ENCODE measurements around the gene COX7A2L. TPM values are rescaled to one million over a fixed set of nuclear protein-coding genes. Genes with fewer than 3 reads are reported as not detected.

Gene COX7A2L
- total and polyA plus RNA-seq, 10 of the 15 experiments (the other 5 are each of a cell fraction or from before 2014, with no cell fraction given), result 134 to 532 (median 222) TPM

DNA sequence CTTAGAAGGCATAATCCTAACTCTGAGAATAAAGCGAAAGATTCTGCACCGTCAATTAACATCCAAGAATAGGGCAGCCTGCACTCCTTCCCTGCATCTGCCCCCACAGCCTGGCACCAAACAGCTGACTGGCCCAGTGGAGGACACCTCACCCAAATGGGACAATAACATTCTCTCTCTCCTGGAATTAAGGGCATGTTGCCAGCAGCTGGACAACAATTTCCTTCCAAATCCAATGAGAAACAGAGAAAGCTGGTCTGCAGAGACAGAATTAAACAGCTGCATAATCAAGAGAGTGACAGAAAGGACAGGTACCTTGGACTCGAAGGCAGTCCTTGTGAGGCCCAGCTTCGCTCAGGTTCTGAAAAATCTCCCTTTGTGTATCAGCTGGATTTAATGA, 15.0 kb downstream of the COX7A2L start:
- ChIA-PET POLR2A (no interaction called here), SMC1A (ENCODE audit: uncharacterized antibody, unreplicated experiment) (interaction anchor here (1.4 kb wide), 1 partner anchor 10 kb away, joined by 4 read pairs; no protein-coding TSS in a partner anchor), RAD21 (ENCODE audit: unreplicated experiment) (no interaction called here), CTCF (interaction anchor here (1.9 kb wide), 1 partner anchor 18 kb away, joined by 6 read pairs; no protein-coding TSS in a partner anchor)
- intact Hi-C loops (cut with micrococcal nuclease; ENCODE audit: unreplicated experiment) (no loop called here), in situ Hi-C loops (cut with MboI) (no loop called here)
- Histone ChIP-seq H3K4me1 (ENCODE audit: control insufficient read depth, insufficient read depth, low read length) (no peaks in the 10 kb centered on the region), H3K9ac (ENCODE audit: control insufficient read depth, insufficient read depth, low read length) (no peak overlapping the region), H3K27ac (ENCODE audit: control insufficient read depth, insufficient read depth) (no peak overlapping the region), H3K27me3 (replicated peaks in 1 of 2; ENCODE audit: control insufficient read depth in 2 of 2, insufficient read depth in 2 of 2, low read length in 1 of 2) (no peaks in the 10 kb centered on the region), H2AFZ (ENCODE audit: control insufficient read depth, low read depth, low read length) (no peak overlapping the region), H4K20me1 (ENCODE audit: control insufficient read depth, insufficient read depth) (no peaks in the 10 kb centered on the region), H3K4me2 (ENCODE audit: control insufficient read depth, insufficient read depth) (no peak overlapping the region), H3K9me3 (replicated peaks; ENCODE audit: control insufficient read depth, insufficient read depth, low read length) (no peaks in the 10 kb centered on the region), H3K4me3 (no peak overlapping the region), H3K36me3 (ENCODE audit: control insufficient read depth in 2 of 2, insufficient read depth in 2 of 2, low read length in 1 of 2) (peaks cover 0 to 14% of the 10 kb centered on the region in 2 experiments; a peak in 3 of 4 replicates), H3K79me2 (ENCODE audit: control insufficient read depth, insufficient read depth, low read length) (no peaks in the 10 kb centered on the region; the same call in 1 of the 2 replicates)
- BruUV-seq (replicated peaks), result no TSS peak
- 100% methylated on average over 4 of the region's 4 CpGs for WGBS (ENCODE audit: insufficient coverage, insufficient replicate concordance, low lambda C conversion rate, missing lambda C conversion rate)
- no peak for FAIRE-seq
- ATAC-seq, result no peak
- DNase-seq (ENCODE audit: low read depth, low spot score), result no peak
- no peak for TF ChIP-seq IRF4 (IDR thresholded peaks at IDR 0.05; ENCODE audit: low read depth, low read length)
- TF ChIP-seq, protein P1, sequence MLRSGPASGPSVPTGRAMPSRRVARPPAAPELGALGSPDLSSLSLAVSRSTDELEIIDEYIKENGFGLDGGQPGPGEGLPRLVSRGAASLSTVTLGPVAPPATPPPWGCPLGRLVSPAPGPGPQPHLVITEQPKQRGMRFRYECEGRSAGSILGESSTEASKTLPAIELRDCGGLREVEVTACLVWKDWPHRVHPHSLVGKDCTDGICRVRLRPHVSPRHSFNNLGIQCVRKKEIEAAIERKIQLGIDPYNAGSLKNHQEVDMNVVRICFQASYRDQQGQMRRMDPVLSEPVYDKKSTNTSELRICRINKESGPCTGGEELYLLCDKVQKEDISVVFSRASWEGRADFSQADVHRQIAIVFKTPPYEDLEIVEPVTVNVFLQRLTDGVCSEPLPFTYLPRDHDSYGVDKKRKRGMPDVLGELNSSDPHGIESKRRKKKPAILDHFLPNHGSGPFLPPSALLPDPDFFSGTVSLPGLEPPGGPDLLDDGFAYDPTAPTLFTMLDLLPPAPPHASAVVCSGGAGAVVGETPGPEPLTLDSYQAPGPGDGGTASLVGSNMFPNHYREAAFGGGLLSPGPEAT (IDR thresholded peaks at IDR 0.05; ENCODE audit: low read depth), result no peak
- TF ChIP-seq BRCA1 (IDR thresholded peaks at IDR 0.05; ENCODE audit: low read depth, low read length), result no peak
- TF ChIP-seq, protein P2, sequence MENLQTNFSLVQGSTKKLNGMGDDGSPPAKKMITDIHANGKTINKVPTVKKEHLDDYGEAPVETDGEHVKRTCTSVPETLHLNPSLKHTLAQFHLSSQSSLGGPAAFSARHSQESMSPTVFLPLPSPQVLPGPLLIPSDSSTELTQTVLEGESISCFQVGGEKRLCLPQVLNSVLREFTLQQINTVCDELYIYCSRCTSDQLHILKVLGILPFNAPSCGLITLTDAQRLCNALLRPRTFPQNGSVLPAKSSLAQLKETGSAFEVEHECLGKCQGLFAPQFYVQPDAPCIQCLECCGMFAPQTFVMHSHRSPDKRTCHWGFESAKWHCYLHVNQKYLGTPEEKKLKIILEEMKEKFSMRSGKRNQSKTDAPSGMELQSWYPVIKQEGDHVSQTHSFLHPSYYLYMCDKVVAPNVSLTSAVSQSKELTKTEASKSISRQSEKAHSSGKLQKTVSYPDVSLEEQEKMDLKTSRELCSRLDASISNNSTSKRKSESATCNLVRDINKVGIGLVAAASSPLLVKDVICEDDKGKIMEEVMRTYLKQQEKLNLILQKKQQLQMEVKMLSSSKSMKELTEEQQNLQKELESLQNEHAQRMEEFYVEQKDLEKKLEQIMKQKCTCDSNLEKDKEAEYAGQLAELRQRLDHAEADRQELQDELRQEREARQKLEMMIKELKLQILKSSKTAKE (IDR thresholded peaks at IDR 0.05; ENCODE audit: low read depth, poor library complexity, severe bottlenecking), result no peak
- no peak for TF ChIP-seq HCFC1 (IDR thresholded peaks at IDR 0.05; ENCODE audit: low read length)
- TF ChIP-seq KLF5 (IDR thresholded peaks at IDR 0.05; ENCODE audit: partially characterized antibody), result no peak
- TF ChIP-seq NFIC (IDR thresholded peaks at IDR 0.05; ENCODE audit: low read depth, low read length), result no peak
- no peak for TF ChIP-seq SIX5 (IDR thresholded peaks at IDR 0.05; ENCODE audit: low read depth, low read length, severe bottlenecking)
- TF ChIP-seq, protein P3, sequence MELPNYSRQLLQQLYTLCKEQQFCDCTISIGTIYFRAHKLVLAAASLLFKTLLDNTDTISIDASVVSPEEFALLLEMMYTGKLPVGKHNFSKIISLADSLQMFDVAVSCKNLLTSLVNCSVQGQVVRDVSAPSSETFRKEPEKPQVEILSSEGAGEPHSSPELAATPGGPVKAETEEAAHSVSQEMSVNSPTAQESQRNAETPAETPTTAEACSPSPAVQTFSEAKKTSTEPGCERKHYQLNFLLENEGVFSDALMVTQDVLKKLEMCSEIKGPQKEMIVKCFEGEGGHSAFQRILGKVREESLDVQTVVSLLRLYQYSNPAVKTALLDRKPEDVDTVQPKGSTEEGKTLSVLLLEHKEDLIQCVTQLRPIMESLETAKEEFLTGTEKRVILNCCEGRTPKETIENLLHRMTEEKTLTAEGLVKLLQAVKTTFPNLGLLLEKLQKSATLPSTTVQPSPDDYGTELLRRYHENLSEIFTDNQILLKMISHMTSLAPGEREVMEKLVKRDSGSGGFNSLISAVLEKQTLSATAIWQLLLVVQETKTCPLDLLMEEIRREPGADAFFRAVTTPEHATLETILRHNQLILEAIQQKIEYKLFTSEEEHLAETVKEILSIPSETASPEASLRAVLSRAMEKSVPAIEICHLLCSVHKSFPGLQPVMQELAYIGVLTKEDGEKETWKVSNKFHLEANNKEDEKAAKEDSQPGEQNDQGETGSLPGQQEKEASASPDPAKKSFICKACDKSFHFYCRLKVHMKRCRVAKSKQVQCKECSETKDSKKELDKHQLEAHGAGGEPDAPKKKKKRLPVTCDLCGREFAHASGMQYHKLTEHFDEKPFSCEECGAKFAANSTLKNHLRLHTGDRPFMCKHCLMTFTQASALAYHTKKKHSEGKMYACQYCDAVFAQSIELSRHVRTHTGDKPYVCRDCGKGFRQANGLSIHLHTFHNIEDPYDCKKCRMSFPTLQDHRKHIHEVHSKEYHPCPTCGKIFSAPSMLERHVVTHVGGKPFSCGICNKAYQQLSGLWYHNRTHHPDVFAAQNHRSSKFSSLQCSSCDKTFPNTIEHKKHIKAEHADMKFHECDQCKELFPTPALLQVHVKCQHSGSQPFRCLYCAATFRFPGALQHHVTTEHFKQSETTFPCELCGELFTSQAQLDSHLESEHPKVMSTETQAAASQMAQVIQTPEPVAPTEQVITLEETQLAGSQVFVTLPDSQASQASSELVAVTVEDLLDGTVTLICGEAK (IDR thresholded peaks at IDR 0.05; ENCODE audit: borderline replicate concordance), result no peak
- TF ChIP-seq RAD51 (IDR thresholded peaks at IDR 0.05), result no peak
- no peak for TF ChIP-seq SUPT20H (IDR thresholded peaks at IDR 0.05; ENCODE audit: borderline replicate concordance, control insufficient read depth, low read depth, low read length)
- TF ChIP-seq IKZF1 (conservative IDR thresholded peaks at IDR 0.05), result no peak
- TF ChIP-seq, protein P4, sequence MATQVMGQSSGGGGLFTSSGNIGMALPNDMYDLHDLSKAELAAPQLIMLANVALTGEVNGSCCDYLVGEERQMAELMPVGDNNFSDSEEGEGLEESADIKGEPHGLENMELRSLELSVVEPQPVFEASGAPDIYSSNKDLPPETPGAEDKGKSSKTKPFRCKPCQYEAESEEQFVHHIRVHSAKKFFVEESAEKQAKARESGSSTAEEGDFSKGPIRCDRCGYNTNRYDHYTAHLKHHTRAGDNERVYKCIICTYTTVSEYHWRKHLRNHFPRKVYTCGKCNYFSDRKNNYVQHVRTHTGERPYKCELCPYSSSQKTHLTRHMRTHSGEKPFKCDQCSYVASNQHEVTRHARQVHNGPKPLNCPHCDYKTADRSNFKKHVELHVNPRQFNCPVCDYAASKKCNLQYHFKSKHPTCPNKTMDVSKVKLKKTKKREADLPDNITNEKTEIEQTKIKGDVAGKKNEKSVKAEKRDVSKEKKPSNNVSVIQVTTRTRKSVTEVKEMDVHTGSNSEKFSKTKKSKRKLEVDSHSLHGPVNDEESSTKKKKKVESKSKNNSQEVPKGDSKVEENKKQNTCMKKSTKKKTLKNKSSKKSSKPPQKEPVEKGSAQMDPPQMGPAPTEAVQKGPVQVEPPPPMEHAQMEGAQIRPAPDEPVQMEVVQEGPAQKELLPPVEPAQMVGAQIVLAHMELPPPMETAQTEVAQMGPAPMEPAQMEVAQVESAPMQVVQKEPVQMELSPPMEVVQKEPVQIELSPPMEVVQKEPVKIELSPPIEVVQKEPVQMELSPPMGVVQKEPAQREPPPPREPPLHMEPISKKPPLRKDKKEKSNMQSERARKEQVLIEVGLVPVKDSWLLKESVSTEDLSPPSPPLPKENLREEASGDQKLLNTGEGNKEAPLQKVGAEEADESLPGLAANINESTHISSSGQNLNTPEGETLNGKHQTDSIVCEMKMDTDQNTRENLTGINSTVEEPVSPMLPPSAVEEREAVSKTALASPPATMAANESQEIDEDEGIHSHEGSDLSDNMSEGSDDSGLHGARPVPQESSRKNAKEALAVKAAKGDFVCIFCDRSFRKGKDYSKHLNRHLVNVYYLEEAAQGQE (IDR thresholded peaks at IDR 0.05; ENCODE audit: low read depth, low read length), result no peak

Measured in GM12878 (cell line).